Parathyroid adenoma (tissue), 2 donors: ENCODE data around the gene SPRY4.

Experiments
- H2AFZ ChIP-seq: fragments of 300-600 bp; sonication (generic); one replicate; pipeline ENCODE4 v1.7.0; 2017; ENCODE audit warnings: antibody characterized with exemption, mild to moderate bottlenecking
- H3K27ac ChIP-seq: fragments of 300-600 bp; sonication (generic); one replicate; pipeline ENCODE4 v1.7.0; 2017
- H3K27me3 ChIP-seq: fragments of 300-600 bp; sonication (generic); one replicate; pipeline ENCODE4 v1.7.0; 2017; ENCODE audit warnings: low read length; ENCODE audit not compliant: control insufficient read depth, insufficient read depth
- H3K36me3 ChIP-seq: fragments of 300-600 bp; sonication (generic); one replicate; pipeline ENCODE4 v1.7.0; 2017; ENCODE audit warnings: low read length; ENCODE audit not compliant: control insufficient read depth, insufficient read depth
- H3K4me1 ChIP-seq: fragments of 300-600 bp; sonication (generic); one replicate; pipeline ENCODE4 v1.7.0; 2017; ENCODE audit warnings: control low read depth
- H3K4me2 ChIP-seq: fragments of 300-600 bp; sonication (generic); one replicate; pipeline ENCODE4 v1.7.0; 2017; ENCODE audit warnings: low read length
- H3K4me3 ChIP-seq: fragments of 300-600 bp; sonication (generic); one replicate; pipeline ENCODE4 v1.7.0; 2017; ENCODE audit warnings: low read depth, low read length
- H3K79me2 ChIP-seq: fragments of 300-600 bp; sonication (generic); one replicate; pipeline ENCODE4 v1.7.0; 2017; ENCODE audit warnings: control low read depth
- H3K9ac ChIP-seq: fragments of 300-600 bp; sonication (generic); one replicate; pipeline ENCODE4 v1.7.0; 2017; ENCODE audit warnings: mild to moderate bottlenecking
- H3K9me3 ChIP-seq: fragments of 300-600 bp; sonication (generic); one replicate; pipeline ENCODE4 v1.7.0; 2017; ENCODE audit warnings: low read length; ENCODE audit not compliant: control insufficient read depth
- TF ChIP-seq, protein P1 (sequence below): fragments of 300-600 bp; sonication (generic); IDR thresholded peaks from one replicate; pipeline ENCODE4 v1.7.0; 2017; ENCODE audit warnings: antibody characterized with exemption, mild to moderate bottlenecking
- donor health status: primary hyperparathyroidism.

The SPRY4 gene

DNA sequence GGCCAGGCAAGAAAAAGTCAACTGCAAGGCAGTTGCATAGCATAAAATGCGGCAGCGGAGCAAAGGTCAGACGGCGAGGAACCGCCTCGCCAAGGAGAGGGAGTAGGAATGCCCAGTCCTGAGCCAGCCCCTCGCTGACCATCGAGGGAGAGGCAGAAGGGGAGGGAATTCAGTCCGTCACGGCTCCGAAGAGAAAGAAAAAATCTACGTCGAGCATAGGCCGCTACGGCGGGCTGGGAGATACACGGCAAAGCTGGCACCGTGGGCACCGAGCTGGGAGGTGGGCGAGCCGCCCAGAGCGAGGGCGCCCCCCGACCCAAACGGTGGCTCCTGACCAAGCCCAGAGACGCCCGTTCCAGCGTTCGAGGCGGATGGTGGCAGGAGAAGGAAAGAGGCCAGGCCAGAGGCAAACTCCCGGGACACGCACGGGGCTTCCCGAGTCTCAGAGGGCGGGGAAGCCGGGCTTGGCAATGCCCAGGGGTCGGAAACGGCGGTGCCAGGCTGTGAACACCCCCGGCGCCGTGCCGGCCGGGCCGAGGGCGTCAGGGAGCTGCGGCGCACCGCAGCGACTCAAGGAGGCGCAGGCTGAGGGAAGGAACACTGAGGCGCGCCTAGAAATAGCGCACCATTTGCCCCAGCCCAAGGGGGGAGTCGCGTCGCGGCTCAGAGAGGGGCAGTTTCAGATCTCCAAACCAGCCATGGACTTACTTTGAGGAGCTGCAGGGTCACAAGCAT is 518 bp downstream of the SPRY4 start:
- peaks cover 10% of the 10 kb centered on the region for H3K79me2 ChIP-seq
- H3K4me2 ChIP-seq: peak overlapping the region; percentile 82
- H3K4me1 ChIP-seq: peaks cover 10% of the 10 kb centered on the region
- H3K27ac ChIP-seq: peak overlapping the region; percentile 95
- H2AFZ ChIP-seq: peak overlapping the region; percentile 98
- peak overlapping the region; percentile 58 for H3K4me3 ChIP-seq
- no peaks in the 10 kb centered on the region for H3K9me3 ChIP-seq
- no peaks in the 10 kb centered on the region for H3K27me3 ChIP-seq
- H3K9ac ChIP-seq: peak overlapping the region; percentile 91
- no peaks in the 10 kb centered on the region for H3K36me3 ChIP-seq
- TF ChIP-seq, protein P1, sequence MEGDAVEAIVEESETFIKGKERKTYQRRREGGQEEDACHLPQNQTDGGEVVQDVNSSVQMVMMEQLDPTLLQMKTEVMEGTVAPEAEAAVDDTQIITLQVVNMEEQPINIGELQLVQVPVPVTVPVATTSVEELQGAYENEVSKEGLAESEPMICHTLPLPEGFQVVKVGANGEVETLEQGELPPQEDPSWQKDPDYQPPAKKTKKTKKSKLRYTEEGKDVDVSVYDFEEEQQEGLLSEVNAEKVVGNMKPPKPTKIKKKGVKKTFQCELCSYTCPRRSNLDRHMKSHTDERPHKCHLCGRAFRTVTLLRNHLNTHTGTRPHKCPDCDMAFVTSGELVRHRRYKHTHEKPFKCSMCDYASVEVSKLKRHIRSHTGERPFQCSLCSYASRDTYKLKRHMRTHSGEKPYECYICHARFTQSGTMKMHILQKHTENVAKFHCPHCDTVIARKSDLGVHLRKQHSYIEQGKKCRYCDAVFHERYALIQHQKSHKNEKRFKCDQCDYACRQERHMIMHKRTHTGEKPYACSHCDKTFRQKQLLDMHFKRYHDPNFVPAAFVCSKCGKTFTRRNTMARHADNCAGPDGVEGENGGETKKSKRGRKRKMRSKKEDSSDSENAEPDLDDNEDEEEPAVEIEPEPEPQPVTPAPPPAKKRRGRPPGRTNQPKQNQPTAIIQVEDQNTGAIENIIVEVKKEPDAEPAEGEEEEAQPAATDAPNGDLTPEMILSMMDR: peak; percentile 27

DNA sequence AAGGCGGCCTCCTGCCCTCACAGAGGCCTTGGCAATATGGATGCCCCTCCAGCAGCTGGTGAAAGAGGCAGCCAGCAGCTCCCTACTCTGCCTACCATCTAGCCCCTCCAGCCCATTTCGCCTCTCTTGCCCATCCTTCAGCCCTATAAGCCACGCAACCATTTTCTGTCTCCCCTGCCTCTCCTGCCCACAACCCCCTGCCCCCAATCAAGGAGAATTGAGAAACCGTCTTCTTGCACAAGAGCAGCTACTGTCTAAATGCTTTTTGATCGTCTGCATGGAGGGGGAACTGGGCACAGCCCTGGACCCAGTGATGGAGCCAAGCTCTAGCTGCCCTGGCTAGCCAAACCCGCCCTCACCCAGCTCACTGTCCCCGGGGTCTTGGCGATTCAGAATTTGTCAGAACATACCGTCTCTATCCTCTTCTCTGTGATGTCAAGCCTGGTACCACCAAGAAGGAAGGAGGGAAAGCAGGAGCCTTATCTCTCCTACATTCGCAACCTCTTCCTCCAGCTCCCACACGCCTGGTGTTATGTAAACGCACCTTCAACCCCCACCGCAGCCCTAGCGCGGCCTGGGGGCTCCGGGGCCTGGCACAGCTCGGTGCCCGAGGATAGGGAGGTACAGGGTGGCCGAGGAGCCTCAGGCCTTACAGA is 1.2 kb downstream of the SPRY4 start:
- no peak overlapping the region for H3K4me2 ChIP-seq
- H3K27me3 ChIP-seq: no peaks in the 10 kb centered on the region
- peak overlapping the region; percentile 98 for H2AFZ ChIP-seq
- peaks cover 10% of the 10 kb centered on the region for H3K4me1 ChIP-seq
- H3K9ac ChIP-seq: peak overlapping the region; percentile 91
- H3K9me3 ChIP-seq: no peaks in the 10 kb centered on the region
- H3K79me2 ChIP-seq: peaks cover 10% of the 10 kb centered on the region
- H3K36me3 ChIP-seq: no peaks in the 10 kb centered on the region
- H3K4me3 ChIP-seq: peak overlapping the region; percentile 58
- H3K27ac ChIP-seq: peak overlapping the region; percentile 95
- TF ChIP-seq, protein P1: no peak

DNA sequence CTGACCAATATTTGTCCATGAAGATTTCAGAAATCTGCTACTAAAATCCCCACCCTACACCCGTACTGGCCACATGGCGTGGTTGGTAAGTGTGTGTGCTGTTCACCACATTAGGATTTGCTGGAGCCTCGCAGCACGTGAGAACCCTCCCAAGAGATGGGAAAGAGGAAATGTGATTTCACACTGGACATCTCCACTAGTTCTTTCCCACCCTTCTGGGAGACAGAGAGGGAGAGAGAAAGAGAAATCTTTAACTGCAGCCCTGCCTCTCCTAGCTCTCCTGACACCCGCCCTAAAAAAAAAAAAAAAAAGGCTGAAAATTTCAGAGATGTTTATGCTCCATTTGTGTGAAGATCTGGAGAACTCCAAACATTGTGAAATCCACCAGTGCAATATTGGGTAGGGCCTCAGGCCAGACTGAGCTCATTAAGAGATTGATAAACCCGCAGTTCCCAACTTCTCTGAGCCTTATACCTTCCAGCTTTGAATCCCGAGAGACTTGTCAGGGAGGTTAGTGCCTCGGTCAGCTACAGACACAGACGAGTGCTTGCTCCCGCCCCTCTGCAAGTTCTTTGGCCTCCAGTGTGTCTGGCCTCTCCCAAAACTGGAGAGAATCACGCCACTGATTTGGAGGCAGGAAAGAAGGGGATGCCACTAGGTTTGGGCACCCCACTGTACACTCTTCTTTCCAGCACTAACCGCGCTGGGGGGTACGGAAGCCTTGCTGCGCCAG is 1.9 kb downstream of the SPRY4 start:
- H3K9ac ChIP-seq: no peak overlapping the region
- H3K4me2 ChIP-seq: no peak overlapping the region
- H3K4me3 ChIP-seq: peak overlapping the region; percentile 58
- H3K36me3 ChIP-seq: no peaks in the 10 kb centered on the region
- peaks cover 10% of the 10 kb centered on the region for H3K79me2 ChIP-seq
- peak overlapping the region; percentile 95 for H3K27ac ChIP-seq
- H3K9me3 ChIP-seq: no peaks in the 10 kb centered on the region
- TF ChIP-seq, protein P1: no peak
- H3K4me1 ChIP-seq: peaks cover 10% of the 10 kb centered on the region
- H2AFZ ChIP-seq: no peak overlapping the region
- no peaks in the 10 kb centered on the region for H3K27me3 ChIP-seq

- Histone ChIP-seq H3K27ac (no peak overlapping the region), H3K36me3 (no peaks in the 10 kb centered on the region), H2AFZ (no peak overlapping the region), H3K4me2 (no peak overlapping the region), H3K9me3 (no peaks in the 10 kb centered on the region), H3K9ac (no peak overlapping the region), H3K79me2 (peaks cover 10% of the 10 kb centered on the region), H3K27me3 (no peaks in the 10 kb centered on the region), H3K4me1 (peaks cover 10% of the 10 kb centered on the region), H3K4me3 (peak overlapping the region; percentile 58)
- TF ChIP-seq, protein P1: no peak
Observed at GRCh38 chr5:142322403-142322746, 2.4 kb downstream of the SPRY4 start.
